ENCODE results near the gene LMTK3. TPM values are rescaled to one million over a fixed set of nuclear protein-coding genes. Genes with fewer than 3 reads are reported as not detected.
"Not testable (repeated sequence)": the region's sequence is repeated elsewhere in the genome, so short reads cannot be mapped to it uniquely, and the experiment has no call there.

The LMTK3 gene
- total RNA-seq, 1 donor from 2014 or later: 10.6 TPM

- DNase-seq (ENCODE audit: low spot score in 2 of 2) (peak; percentile 86 to 94), FAIRE-seq (no peak)
These were observed 18.5 kb downstream of the LMTK3 start for GRCh38 chr19:48492925-48493717.

- FAIRE-seq (no peak), DNase-seq (ENCODE audit: low spot score in 2 of 2) (no peak)
These were observed 19.9 kb downstream of the LMTK3 start for GRCh38 chr19:48491793-48492123.

- no peak for DNase-seq (ENCODE audit: low spot score in 2 of 2)
- FAIRE-seq: no peak
These were observed 20.4 kb downstream of the LMTK3 start for GRCh38 chr19:48490981-48491792.

GRCh38 chr19:48489608-48490216 is 21.9 kb downstream of the LMTK3 start:
- DNase-seq (ENCODE audit: low spot score in 2 of 2): peak; percentile 79 to 85
- FAIRE-seq: no peak

- not testable (repeated sequence) for FAIRE-seq; DNase-seq (ENCODE audit: low spot score in 2 of 2)
These were observed 23.2 kb downstream of the LMTK3 start for GRCh38 chr19:48488478-48488877.

- FAIRE-seq (no peak), DNase-seq (ENCODE audit: low spot score in 2 of 2) (no peak)
These were observed 23.7 kb downstream of the LMTK3 start for GRCh38 chr19:48487948-48488347.

GRCh38 chr19:48487544-48487943 is 24.1 kb downstream of the LMTK3 start:
- FAIRE-seq (no peak), DNase-seq (ENCODE audit: low spot score in 2 of 2) (no peak)

- DNase-seq (ENCODE audit: low spot score in 2 of 2); FAIRE-seq: not testable (repeated sequence)
These were observed 24.9 kb downstream of the LMTK3 start for GRCh38 chr19:48486706-48487105.

- FAIRE-seq: no peak
- no peak for DNase-seq (ENCODE audit: low spot score in 2 of 2)
These were observed 26.6 kb downstream of the LMTK3 start for GRCh38 chr19:48484931-48485612.

GRCh38 chr19:48484247-48484893 is 27.3 kb downstream of the LMTK3 start:
- FAIRE-seq: no peak
- DNase-seq (ENCODE audit: low spot score in 2 of 2): no peak

- FAIRE-seq (no peak), DNase-seq (ENCODE audit: low spot score in 2 of 2) (no peak)
These were observed 28.3 kb downstream of the LMTK3 start for GRCh38 chr19:48483301-48483700.

GRCh38 chr19:48481846-48482639 is 29.6 kb downstream of the LMTK3 start:
- FAIRE-seq: no peak
- DNase-seq (ENCODE audit: low spot score in 2 of 2): no peak

GRCh38 chr19:48480558-48481500 is 30.8 kb downstream of the LMTK3 start:
- FAIRE-seq (no peak), DNase-seq (ENCODE audit: low spot score in 2 of 2) (peak in 1 of 2 donors; percentile 70)

GRCh38 chr19:48480183-48480557 is 31.5 kb downstream of the LMTK3 start:
- DNase-seq (ENCODE audit: low spot score in 2 of 2) (peak in 1 of 2 donors; percentile 77), FAIRE-seq (no peak)

- DNase-seq (ENCODE audit: low spot score in 2 of 2) (no peak), FAIRE-seq (no peak)
These were observed 31.9 kb downstream of the LMTK3 start for GRCh38 chr19:48479686-48480085.

GRCh38 chr19:48478339-48479256 is 33.0 kb downstream of the LMTK3 start:
- DNase-seq (ENCODE audit: low spot score in 2 of 2) (no peak), FAIRE-seq (no peak)

- DNase-seq (ENCODE audit: low spot score in 2 of 2) (no peak), FAIRE-seq (no peak)
These were observed 33.8 kb downstream of the LMTK3 start for GRCh38 chr19:48477698-48478338.

Data from frontal cortex (tissue), 4 donors.